ENCODE results near the gene ZDHHC14.

ZDHHC14 gene

GRCh38 chr6:157615951-157616350 lies 235.0 kb downstream of the ZDHHC14 start:
- no peak for DNase-seq
- H3K4me1 ChIP-seq (ENCODE audit: low read length), result no peaks in the 10 kb centered on the region
- TF ChIP-seq EZH2phosphoT487 (IDR thresholded peaks at IDR 0.05; ENCODE audit: low read length) (no peak), CTCF (IDR thresholded peaks at IDR 0.05; ENCODE audit: low read length) (no peak), EZH2 (optimal IDR thresholded peaks at IDR 0.05; ENCODE audit: low read depth, low read length) (no peak)
- no peaks in the 10 kb centered on the region for H4K20me1 ChIP-seq (ENCODE audit: insufficient read depth, low read length)
- H3K27ac ChIP-seq (ENCODE audit: low read length), result no peak overlapping the region
- H3K27me3 ChIP-seq (replicated peaks; ENCODE audit: insufficient read depth, low read length), result no peaks in the 10 kb centered on the region
- H2AFZ ChIP-seq (ENCODE audit: low read length), result no peak overlapping the region
- H3K9me2 ChIP-seq (replicated peaks; ENCODE audit: insufficient read depth, low read length), result no peaks in the 10 kb centered on the region
- H3K36me3 ChIP-seq (replicated peaks; ENCODE audit: insufficient read depth, low read length), result no peaks in the 10 kb centered on the region
- no peaks in the 10 kb centered on the region for H3K9me3 ChIP-seq (replicated peaks; ENCODE audit: insufficient read depth, low read length)
- H3K9ac ChIP-seq (ENCODE audit: low read length), result no peak overlapping the region
- H3K79me2 ChIP-seq (ENCODE audit: low read length), result no peaks in the 10 kb centered on the region
- no peak overlapping the region for H3K4me3 ChIP-seq (ENCODE audit: low read length)
- no peaks in the 10 kb centered on the region for H3F3A ChIP-seq (ENCODE audit: insufficient read depth, low read length)
- no peak overlapping the region for H3K4me2 ChIP-seq (ENCODE audit: low read depth, low read length)

GRCh38 chr6:157620944-157621343 lies 240.0 kb downstream of the ZDHHC14 start:
- Histone ChIP-seq H3F3A (ENCODE audit: insufficient read depth, low read length) (no peaks in the 10 kb centered on the region), H4K20me1 (ENCODE audit: insufficient read depth, low read length) (no peaks in the 10 kb centered on the region), H3K4me3 (ENCODE audit: low read length) (no peak overlapping the region)

GRCh38 chr6:157621406-157621805 lies 240.4 kb downstream of the ZDHHC14 start:
- no peak for DNase-seq
- no peak for TF ChIP-seq EZH2phosphoT487 (IDR thresholded peaks at IDR 0.05; ENCODE audit: low read length)
- Histone ChIP-seq H2AFZ (ENCODE audit: low read length) (no peak overlapping the region), H3K27me3 (replicated peaks; ENCODE audit: insufficient read depth, low read length) (no peaks in the 10 kb centered on the region), H3K4me3 (ENCODE audit: low read length) (no peak overlapping the region), H3K4me1 (ENCODE audit: low read length) (no peaks in the 10 kb centered on the region), H4K20me1 (ENCODE audit: insufficient read depth, low read length) (no peaks in the 10 kb centered on the region), H3K9ac (ENCODE audit: low read length) (no peak overlapping the region), H3K9me2 (replicated peaks; ENCODE audit: insufficient read depth, low read length) (no peaks in the 10 kb centered on the region), H3K9me3 (replicated peaks; ENCODE audit: insufficient read depth, low read length) (no peaks in the 10 kb centered on the region), H3K27ac (ENCODE audit: low read length) (no peak overlapping the region), H3F3A (ENCODE audit: insufficient read depth, low read length) (no peaks in the 10 kb centered on the region), H3K36me3 (replicated peaks; ENCODE audit: insufficient read depth, low read length) (no peaks in the 10 kb centered on the region), H3K4me2 (ENCODE audit: low read depth, low read length) (no peak overlapping the region), H3K79me2 (ENCODE audit: low read length) (no peaks in the 10 kb centered on the region)

More at GRCh38 chr6:157620944-157621343, 240.0 kb downstream of the ZDHHC14 start:
- Histone ChIP-seq H3K4me1 (ENCODE audit: low read length) (no peaks in the 10 kb centered on the region), H2AFZ (ENCODE audit: low read length) (no peak overlapping the region), H3K27me3 (replicated peaks; ENCODE audit: insufficient read depth, low read length) (no peaks in the 10 kb centered on the region), H3K4me2 (ENCODE audit: low read depth, low read length) (no peak overlapping the region), H3K36me3 (replicated peaks; ENCODE audit: insufficient read depth, low read length) (no peaks in the 10 kb centered on the region), H3K27ac (ENCODE audit: low read length) (no peak overlapping the region), H3K9ac (ENCODE audit: low read length) (no peak overlapping the region), H3K79me2 (ENCODE audit: low read length) (no peaks in the 10 kb centered on the region), H3K9me3 (replicated peaks; ENCODE audit: insufficient read depth, low read length) (no peaks in the 10 kb centered on the region), H3K9me2 (replicated peaks; ENCODE audit: insufficient read depth, low read length) (no peaks in the 10 kb centered on the region)
- no peak for DNase-seq
- TF ChIP-seq EZH2phosphoT487 (IDR thresholded peaks at IDR 0.05; ENCODE audit: low read length), result no peak
- no peak for TF ChIP-seq EZH2 (optimal IDR thresholded peaks at IDR 0.05; ENCODE audit: low read depth, low read length)
- TF ChIP-seq CTCF (IDR thresholded peaks at IDR 0.05; ENCODE audit: low read length), result no peak

GRCh38 chr6:157622427-157622826 lies 241.4 kb downstream of the ZDHHC14 start:
- Histone ChIP-seq H3K27ac (ENCODE audit: low read length) (no peak overlapping the region), H3F3A (ENCODE audit: insufficient read depth, low read length) (no peaks in the 10 kb centered on the region), H2AFZ (ENCODE audit: low read length) (no peak overlapping the region), H3K9me2 (replicated peaks; ENCODE audit: insufficient read depth, low read length) (no peaks in the 10 kb centered on the region), H3K9ac (ENCODE audit: low read length) (no peak overlapping the region), H3K4me2 (ENCODE audit: low read depth, low read length) (no peak overlapping the region), H3K79me2 (ENCODE audit: low read length) (no peaks in the 10 kb centered on the region), H3K4me1 (ENCODE audit: low read length) (no peaks in the 10 kb centered on the region), H3K36me3 (replicated peaks; ENCODE audit: insufficient read depth, low read length) (no peaks in the 10 kb centered on the region), H4K20me1 (ENCODE audit: insufficient read depth, low read length) (no peaks in the 10 kb centered on the region), H3K27me3 (replicated peaks; ENCODE audit: insufficient read depth, low read length) (no peaks in the 10 kb centered on the region), H3K9me3 (replicated peaks; ENCODE audit: insufficient read depth, low read length) (no peaks in the 10 kb centered on the region), H3K4me3 (ENCODE audit: low read length) (no peak overlapping the region)
- TF ChIP-seq EZH2 (optimal IDR thresholded peaks at IDR 0.05; ENCODE audit: low read depth, low read length), result no peak
- TF ChIP-seq CTCF (IDR thresholded peaks at IDR 0.05; ENCODE audit: low read length), result no peak
- no peak for TF ChIP-seq EZH2phosphoT487 (IDR thresholded peaks at IDR 0.05; ENCODE audit: low read length)
- DNase-seq, result no peak
